Tibial artery (tissue), 4 donors: ENCODE data around the gene TLR4.

Source experiments
- DNase-seq, 2 donors: peaks; one replicate each; pipeline ENCODE4 v3.0.0-alpha.2; 2019
- H3K27ac ChIP-seq, 2 donors: fragments of 200-600 bp; sonication (generic) in 1 of 2; 1 replicate in 1 of 2; 2 replicates in 1 of 2; pipeline ENCODE4 v1.5.1; 2018 to 2019; ENCODE audit warnings: mild to moderate bottlenecking in 1 of 2
- H3K27me3 ChIP-seq, 2 donors: fragments of 200-600 bp; sonication (generic) in 1 of 2; one replicate each; pipeline versions ENCODE4 v1.5.1 to v1.6.0; 2016 to 2019
- H3K36me3 ChIP-seq, 3 donors: fragments of 200-600 bp; sonication (generic) in 2 of 3; one replicate each; pipeline ENCODE4 v1.5.1; 2016 to 2019; ENCODE audit warnings: mild to moderate bottlenecking in 2 of 3
- H3K4me1 ChIP-seq, 4 donors: fragments of 200-600 bp; sonication (generic) in 2 of 4; 1 replicate in 3 of 4; 2 replicates in 1 of 4; pipeline ENCODE4 v1.5.1; 2016 to 2019
- H3K4me3 ChIP-seq, 2 donors: fragments of 200-600 bp; sonication (generic) in 1 of 2; 1 replicate in 1 of 2; 2 replicates in 1 of 2; pipeline ENCODE4 v1.5.1; 2018 to 2019; ENCODE audit warnings: mild to moderate bottlenecking in 2 of 2
- H3K9me3 ChIP-seq, 3 donors: fragments of 200-600 bp; sonication (generic) in 1 of 3; one replicate each; pipeline ENCODE4 v1.5.1; 2016 to 2019
- CTCF ChIP-seq, 2 experiments: fragments of 200-600 bp in 1 of 2; fragments of 450-650 bp in 1 of 2; IDR thresholded peaks; one replicate each; pipeline ENCODE4 v1.5.1; 2017 to 2019; ENCODE audit warnings: antibody characterized with exemption in 2 of 2, mild to moderate bottlenecking in 1 of 2, moderate library complexity in 1 of 2
- intact Hi-C: fragments of 100-400 bp; cut with DNase I; formaldehyde crosslinking; loops from one replicate; pipeline ENCODE4 v1.15.0; 2023; ENCODE audit warnings: low total_unique reads

TLR4 gene

GRCh38 chr9:117747386-117747970 is 43.3 kb downstream of the TLR4 start:
- Histone ChIP-seq H3K27me3 (peaks cover 0 to 11% of the 10 kb centered on the region in 2 donors), H3K9me3 (no peaks in the 10 kb centered on the region), H3K4me1 (peaks cover 0 to 10% (median 0%) of the 10 kb centered on the region in 4 donors), H3K36me3 (no peaks in the 10 kb centered on the region), H3K4me3 (no peak overlapping the region), H3K27ac (no peak overlapping the region)
- intact Hi-C loops = no loop called here
- no peak for TF ChIP-seq CTCF (IDR thresholded peaks at IDR 0.05)
- no peak for DNase-seq

- Histone ChIP-seq H3K9me3 (no peaks in the 10 kb centered on the region), H3K27ac (no peak overlapping the region), H3K4me1 (peaks cover 0 to under 1% (median 0%) of the 10 kb centered on the region in 4 donors), H3K4me3 (no peak overlapping the region), H3K36me3 (no peaks in the 10 kb centered on the region), H3K27me3 (peaks cover 0 to 5% of the 10 kb centered on the region in 2 donors)
- no peak for DNase-seq
- no peak for TF ChIP-seq CTCF (IDR thresholded peaks at IDR 0.05)
- intact Hi-C loops = no loop called here
Observed at GRCh38 chr9:117750401-117750800, 46.2 kb downstream of the TLR4 start.

- Histone ChIP-seq H3K4me3 (no peak overlapping the region), H3K36me3 (no peaks in the 10 kb centered on the region), H3K9me3 (no peaks in the 10 kb centered on the region), H3K4me1 (no peaks in the 10 kb centered on the region), H3K27ac (no peak overlapping the region), H3K27me3 (no peaks in the 10 kb centered on the region)
- no peak for DNase-seq
- intact Hi-C loops = no loop called here
- no peak for TF ChIP-seq CTCF (IDR thresholded peaks at IDR 0.05)
Observed at GRCh38 chr9:117752894-117753293, 48.7 kb downstream of the TLR4 start.

- H3K4me1 ChIP-seq = no peaks in the 10 kb centered on the region
- no peaks in the 10 kb centered on the region for H3K9me3 ChIP-seq
- no peaks in the 10 kb centered on the region for H3K27me3 ChIP-seq
- TF ChIP-seq CTCF (IDR thresholded peaks at IDR 0.05) = no peak
- peak in 1 of 2 donors; percentile 23 for DNase-seq
- no peak overlapping the region for H3K4me3 ChIP-seq
- H3K36me3 ChIP-seq = no peaks in the 10 kb centered on the region
- no peak overlapping the region for H3K27ac ChIP-seq
- intact Hi-C loops = no loop called here
Observed at GRCh38 chr9:117757561-117758190, 53.5 kb downstream of the TLR4 start.

- no peaks in the 10 kb centered on the region for H3K36me3 ChIP-seq
- H3K27ac ChIP-seq = no peak overlapping the region
- no peaks in the 10 kb centered on the region for H3K4me1 ChIP-seq
- H3K27me3 ChIP-seq = no peaks in the 10 kb centered on the region
- no peak for TF ChIP-seq CTCF (IDR thresholded peaks at IDR 0.05)
- intact Hi-C loops = no loop called here
- DNase-seq = no peak
- H3K4me3 ChIP-seq = no peak overlapping the region
- H3K9me3 ChIP-seq = no peaks in the 10 kb centered on the region
Observed at GRCh38 chr9:117763314-117763713, 59.1 kb downstream of the TLR4 start.
